Uterus (tissue), 2 donors: ENCODE measurements around the gene CCL8.

Experiments used
- CTCF ChIP-seq, 4 experiments: fragments of 200-600 bp in 2 of 4; fragments of 450-650 bp in 2 of 4; sonication (generic) in 2 of 4; IDR thresholded peaks; one replicate each; pipeline ENCODE4 v1.5.1; 2016 to 2019; ENCODE audit warnings: antibody characterized with exemption in 4 of 4, mild to moderate bottlenecking in 2 of 4, moderate library complexity in 1 of 4
- POLR2A ChIP-seq, 2 donors: fragments of 450-650 bp; IDR thresholded peaks; one replicate each; pipeline ENCODE4 v1.6.1; 2016; ENCODE audit warnings: antibody characterized with exemption in 2 of 2, mild to moderate bottlenecking in 1 of 2, moderate library complexity in 1 of 2

- TF ChIP-seq CTCF (IDR thresholded peaks at IDR 0.05) (no peak), POLR2A (IDR thresholded peaks at IDR 0.05) (no peak)
These were observed 49.3 kb upstream of the CCL8 start, which contains the start of gene CCL7 for GRCh38 chr17:34269969-34270368.
